AG09309 (cell line): ENCODE data around the gene MAGEF1.

Experiments used
- DNase-seq: peaks from one replicate; pipeline ENCODE4 v3.0.0-alpha.2; 2010; ENCODE audit warnings: low read depth
- H3K4me3 ChIP-seq: 2 replicates; pipeline ENCODE4 v1.5.1; 2011; ENCODE audit warnings: mild to moderate bottlenecking, low read depth, low read length, moderate library complexity; ENCODE audit not compliant: control insufficient read depth
- TF ChIP-seq, protein P1 (sequence below): IDR thresholded peaks from 2 replicates; pipeline ENCODE4 v1.5.1; 2011; ENCODE audit warnings: mild to moderate bottlenecking, low read depth, low read length, inconsistent platforms; ENCODE audit not compliant: insufficient read depth, control insufficient read depth; ENCODE audit errors: missing control alignments

The MAGEF1 gene

DNA sequence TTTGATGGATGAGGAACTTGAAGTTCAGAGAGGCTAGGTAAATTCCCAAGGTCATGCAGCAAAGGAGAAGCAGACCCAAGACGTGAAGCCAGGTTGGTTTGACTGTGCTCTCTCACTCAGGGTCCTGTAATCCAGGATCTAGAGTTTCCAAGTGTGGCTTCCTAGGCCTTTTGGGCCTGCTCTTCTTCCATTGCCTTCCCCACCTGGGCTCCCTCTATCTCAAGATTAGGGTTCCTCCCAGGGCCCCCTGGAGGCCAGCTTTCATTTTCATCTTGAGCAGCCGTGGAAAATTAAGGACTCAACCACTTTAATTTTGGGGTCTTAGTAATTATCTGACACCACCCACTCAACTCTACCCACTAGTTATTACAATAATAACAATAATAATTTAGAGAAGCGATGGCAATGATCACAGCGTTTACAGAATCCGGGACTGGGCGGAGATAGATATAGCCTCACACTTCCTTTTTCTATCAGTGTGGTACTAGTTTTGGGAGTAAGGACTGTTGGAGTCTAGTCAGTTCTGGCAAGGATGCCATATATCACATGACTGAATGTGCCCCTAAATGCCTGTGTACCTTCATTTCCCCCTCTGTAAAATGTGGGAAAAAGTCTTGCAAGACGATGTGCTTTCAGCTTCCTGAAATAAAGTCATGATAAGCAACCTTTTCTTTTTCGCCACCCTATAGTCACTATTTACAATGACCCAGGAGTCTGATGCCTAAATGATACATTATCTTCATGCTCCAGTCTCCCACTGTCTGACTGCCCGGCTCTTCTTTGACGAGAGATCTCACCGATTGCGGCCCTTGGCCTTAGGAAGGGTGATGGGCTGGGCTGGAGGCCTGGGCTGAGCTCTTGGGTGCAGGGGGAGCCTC is 30.2 kb upstream of the MAGEF1 start:
- TF ChIP-seq, protein P1, sequence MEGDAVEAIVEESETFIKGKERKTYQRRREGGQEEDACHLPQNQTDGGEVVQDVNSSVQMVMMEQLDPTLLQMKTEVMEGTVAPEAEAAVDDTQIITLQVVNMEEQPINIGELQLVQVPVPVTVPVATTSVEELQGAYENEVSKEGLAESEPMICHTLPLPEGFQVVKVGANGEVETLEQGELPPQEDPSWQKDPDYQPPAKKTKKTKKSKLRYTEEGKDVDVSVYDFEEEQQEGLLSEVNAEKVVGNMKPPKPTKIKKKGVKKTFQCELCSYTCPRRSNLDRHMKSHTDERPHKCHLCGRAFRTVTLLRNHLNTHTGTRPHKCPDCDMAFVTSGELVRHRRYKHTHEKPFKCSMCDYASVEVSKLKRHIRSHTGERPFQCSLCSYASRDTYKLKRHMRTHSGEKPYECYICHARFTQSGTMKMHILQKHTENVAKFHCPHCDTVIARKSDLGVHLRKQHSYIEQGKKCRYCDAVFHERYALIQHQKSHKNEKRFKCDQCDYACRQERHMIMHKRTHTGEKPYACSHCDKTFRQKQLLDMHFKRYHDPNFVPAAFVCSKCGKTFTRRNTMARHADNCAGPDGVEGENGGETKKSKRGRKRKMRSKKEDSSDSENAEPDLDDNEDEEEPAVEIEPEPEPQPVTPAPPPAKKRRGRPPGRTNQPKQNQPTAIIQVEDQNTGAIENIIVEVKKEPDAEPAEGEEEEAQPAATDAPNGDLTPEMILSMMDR: no peak
- DNase-seq: no peak
- H3K4me3 ChIP-seq: no peak overlapping the region

DNA sequence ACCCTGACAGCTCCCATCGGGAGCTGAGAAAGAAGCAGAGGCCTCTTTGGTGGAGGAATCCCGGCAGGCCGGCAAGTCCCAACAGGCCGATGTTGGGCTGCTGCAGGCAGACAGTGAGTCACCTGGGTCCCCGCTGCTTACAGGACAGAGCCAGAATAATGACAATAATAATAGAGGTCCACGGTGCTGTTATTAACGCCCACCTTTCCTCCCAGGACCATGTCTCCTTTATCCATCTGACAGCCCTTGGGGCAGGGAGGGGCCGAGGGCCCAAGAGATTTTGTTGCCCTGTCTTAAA is 29.3 kb upstream of the MAGEF1 start:
- TF ChIP-seq, protein P1: no peak
- no peak for DNase-seq
- no peak overlapping the region for H3K4me3 ChIP-seq

DNA sequence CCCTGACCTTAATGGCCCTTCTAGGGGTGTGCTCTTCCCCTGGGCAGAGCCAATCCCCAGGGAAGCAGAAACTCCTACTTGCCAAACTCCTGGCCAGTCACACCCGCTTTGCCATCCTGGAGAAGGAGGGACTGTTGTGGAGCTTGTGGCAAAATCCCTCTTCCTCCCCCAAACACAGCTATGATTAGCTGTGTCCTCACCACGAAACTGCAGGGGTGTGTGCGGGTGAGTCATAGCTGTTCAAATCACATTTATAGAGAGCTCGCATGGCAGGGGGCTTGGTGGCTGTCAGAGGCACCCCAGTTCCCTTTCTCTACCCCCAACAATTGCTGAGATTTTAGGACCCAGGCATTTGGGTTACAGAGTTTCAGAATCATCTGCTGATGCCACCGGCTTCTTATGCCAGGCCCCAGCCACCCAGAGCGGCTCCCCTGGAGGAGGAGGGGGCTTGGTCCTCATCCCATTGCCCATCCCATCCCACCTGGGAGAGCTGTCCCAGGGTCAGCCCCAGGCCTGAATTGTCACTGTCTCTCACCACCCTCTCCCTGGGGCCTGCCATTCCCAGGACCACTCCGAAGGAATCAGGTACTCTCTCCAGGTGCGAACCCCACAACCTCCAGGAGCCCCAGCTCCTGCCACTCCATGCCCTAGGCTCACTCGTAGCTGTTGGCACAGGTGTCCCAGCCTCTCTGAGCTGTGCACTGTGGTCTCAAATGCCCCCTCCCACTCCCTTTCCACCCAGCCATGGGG is 28.8 kb upstream of the MAGEF1 start:
- TF ChIP-seq, protein P1: no peak
- no peak overlapping the region for H3K4me3 ChIP-seq
- no peak for DNase-seq

DNA sequence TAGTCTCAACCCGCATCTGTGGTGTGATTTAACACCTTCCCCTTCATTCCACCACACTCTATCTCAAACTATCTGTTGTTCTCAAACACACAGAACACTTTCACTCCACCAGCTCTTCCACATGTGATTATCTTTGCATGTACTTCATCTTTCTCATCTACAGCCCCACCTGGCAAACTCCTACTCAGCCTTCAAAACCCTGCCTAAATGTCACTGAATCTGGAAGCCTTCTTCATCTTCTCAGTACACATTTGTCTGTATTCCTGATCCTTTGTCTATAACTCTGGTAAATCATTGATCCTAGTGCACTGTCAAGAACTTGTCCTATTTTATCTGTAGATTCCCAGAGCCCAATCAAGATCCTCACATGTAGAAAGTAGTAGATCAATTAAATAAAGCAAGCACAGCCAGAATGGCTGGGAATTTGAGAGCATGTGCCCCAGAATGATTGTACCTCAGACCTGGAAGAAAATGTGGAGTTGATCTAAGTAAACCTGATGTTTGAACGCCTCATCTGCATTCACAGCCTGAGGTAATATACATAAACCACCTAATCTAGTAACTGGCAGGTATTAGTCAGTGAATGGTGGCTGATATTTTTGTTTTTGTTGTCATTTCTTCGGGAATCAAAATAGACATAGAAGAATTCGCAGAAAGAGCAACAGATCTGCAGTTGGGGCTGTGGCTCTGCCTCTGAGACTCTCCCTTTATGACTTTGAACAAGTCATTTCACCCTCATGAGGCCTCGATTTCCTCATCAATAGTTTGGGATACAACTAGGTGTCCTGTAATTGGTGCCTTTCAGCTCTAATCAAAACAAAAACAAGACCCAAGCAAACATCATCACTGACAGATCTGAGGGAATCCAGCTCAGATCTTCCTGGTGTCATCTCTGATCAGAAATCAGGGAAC is 28.0 kb upstream of the MAGEF1 start:
- H3K4me3 ChIP-seq: no peak overlapping the region
- DNase-seq: no peak
- TF ChIP-seq, protein P1: no peak

DNA sequence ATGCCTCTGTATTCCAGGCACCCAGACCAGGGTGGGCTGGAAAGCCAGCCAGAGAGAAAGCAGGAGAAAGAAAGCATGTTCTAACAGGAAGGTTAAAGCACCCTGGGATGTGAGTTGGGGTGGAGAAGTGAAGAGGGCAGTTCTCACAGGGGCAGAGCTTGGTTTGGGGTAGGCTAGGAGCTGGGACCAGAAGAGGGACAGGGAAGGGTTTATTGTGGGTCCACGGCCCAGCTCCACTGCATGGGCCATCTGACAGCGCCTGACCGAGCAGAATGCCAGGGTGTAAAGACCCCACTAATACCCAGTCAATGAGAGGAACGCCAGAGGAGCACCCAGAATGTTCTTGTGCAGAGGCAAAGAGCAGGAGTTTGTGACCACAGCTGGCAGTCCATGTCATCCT is 27.1 kb upstream of the MAGEF1 start:
- DNase-seq: no peak
- TF ChIP-seq, protein P1: no peak
- no peak overlapping the region for H3K4me3 ChIP-seq

DNA sequence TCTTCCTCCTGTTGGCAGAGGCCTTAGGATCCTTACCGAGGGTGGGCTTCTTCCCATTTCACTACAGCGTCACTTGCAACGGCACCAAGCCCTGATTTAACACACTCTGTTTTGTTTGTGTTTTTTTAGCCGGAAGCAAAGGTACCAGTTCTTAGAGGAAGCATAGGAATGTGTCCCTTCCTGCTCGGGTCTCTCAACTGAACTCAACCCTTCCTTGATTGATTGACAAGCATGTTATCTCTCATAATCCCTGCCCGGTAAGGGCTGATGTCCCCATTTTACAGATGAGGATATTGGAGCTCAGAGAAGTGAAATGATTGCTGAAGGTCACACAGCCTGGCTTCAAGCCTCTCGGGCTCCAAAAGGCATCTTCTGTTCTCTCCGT is 26.6 kb upstream of the MAGEF1 start:
- H3K4me3 ChIP-seq: no peak overlapping the region

More for the DNA sequence above, 26.6 kb upstream of the MAGEF1 start:
- TF ChIP-seq, protein P1: no peak
- DNase-seq: no peak
